Stimulated activated CD8-positive, alpha-beta memory T cell treated with anti-CD3 and anti-CD28 coated beads, Interleukin-12 subunit alpha, Interleukin-12 subunit beta, amount 100 ng/mL, for 24 hours (primary cell): ENCODE results near the gene ISOC1.

Source experiments
- DNase-seq: peaks from one replicate; pipeline ENCODE4 v3.0.0-alpha.2; 2020; ENCODE audit errors: extremely low read depth

Gene ISOC1

DNA sequence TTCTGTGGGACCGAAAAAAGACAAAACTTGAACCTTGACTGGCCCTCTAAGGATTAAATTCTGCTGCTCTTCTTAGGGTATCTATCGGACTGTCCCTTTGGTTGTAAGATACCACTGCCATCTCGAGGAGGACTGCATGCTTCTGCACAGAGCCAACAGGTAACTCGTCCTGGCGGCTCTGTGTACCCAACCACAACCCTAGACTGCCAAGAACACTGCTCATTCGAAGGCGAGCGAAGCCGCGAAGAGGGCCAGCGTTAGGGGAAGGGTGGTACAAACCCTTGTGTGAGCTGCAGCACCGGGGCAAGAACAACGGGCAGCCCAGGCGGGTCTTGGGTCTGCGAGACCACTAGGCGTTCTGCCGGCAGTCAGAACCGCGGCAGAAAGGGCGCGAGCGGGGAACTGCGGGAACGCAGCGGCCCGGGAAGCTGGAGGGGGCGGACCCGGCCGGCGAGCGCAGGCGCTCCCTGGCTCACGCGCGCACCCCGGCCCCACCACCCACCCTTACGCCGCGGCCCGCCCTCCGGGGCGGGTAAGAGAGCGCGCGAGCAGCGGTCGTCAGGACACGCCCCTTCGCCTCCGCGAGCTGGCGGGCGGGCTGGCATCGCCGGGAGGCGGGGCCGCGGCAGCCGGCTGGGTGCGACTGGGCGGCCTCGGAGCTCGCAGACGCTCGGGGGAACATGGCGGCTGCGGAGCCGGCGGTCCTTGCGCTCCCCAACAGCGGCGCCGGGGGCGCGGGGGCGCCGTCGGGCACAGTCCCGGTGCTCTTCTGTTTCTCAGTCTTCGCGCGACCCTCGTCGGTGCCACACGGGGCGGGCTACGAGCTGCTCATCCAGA is at the start of gene ISOC1:
Gene ISOC1 (plus strand): TSS at position 663 of the 837 bp plus-strand sequence. CDS start 18 bp downstream, at position 681.
- peak; percentile 87 for DNase-seq

DNA sequence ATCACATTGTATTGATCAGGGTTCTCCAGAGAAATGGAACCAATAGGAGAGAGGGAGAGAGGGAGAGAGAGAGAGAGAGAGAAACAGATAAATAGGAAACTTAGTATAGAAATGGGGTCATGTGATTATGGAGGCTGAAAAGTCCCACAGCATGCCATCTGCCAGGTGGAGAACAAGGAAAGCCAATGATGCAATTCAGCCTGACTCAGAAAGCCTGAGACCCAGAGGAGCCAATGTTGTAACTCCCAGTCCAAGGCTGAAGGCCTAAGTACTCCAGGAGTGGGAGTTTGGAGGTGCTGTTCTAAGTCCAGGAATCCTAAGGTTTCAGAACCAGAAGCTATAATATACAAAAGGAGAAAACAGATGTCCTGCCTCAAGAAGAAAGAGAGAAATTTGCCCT is 48.4 kb upstream of the ISOC1 start:
- DNase-seq = no peak

DNA sequence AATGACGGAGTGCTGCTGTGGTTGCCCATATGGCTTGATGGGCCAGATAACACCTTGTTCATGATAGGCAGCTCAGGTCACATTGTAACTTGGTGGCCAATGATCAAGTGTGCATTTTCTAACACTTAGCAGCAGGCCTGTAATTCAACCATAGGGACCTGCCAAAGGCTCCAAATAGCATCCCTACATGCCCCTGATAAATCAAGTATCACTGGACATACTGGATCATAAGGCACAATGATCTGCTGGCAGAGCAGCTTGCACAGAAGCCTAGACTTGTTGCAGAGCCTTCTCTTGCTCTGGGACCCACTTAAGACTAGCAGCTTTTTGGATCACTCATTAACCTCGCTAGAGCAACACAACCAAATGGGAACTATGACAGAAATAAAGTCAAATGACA is 46.0 kb upstream of the ISOC1 start:
- no peak for DNase-seq

DNA sequence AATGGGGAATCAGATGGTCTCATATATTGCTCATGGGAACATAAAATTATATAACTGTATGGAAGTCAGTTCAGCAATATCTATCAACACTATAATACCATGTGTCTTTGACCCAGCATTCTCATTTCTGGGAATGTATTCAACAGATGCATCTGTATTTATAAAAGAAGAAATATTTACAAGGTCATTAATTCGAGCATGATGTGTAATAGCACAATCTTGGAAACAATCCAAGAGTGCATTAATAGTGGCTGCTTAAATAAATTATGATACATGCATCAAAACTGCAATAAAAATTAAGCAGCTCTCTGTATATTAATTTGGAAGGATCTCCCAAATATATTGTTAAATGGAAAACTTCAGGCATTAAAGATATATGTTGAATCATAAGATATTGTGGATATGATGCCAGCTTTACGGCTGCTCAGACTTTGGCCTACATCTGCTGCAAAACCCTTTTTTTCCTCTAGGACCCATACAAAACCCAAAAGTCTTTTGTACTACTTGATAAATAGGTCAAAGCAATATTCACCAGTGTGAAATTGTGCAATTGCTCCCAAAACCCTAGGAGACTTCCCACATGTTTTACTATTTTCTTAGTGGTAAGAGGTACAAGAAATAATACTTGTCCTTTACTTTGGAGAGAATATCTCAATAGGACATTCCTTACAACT is 45.3 kb upstream of the ISOC1 start:
- DNase-seq = no peak

DNA sequence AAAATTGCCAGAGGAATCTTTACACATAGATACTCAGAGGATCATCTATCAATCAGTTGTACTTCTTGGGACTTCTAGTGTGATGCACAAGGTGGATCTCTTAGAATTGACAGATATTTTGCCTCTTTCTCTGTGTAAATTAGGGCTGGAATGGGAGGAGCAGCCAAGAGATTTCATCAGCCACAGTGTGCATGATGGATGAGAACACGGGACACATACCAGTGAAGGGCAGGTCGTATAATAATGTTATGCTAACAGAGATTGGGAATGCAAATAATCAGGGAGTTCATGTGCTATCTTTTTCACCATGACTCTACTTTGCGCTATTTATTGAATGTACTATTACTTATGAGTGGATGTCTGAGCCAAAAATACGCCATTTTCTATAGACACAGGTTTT is 43.3 kb upstream of the ISOC1 start:
- no peak for DNase-seq

DNA sequence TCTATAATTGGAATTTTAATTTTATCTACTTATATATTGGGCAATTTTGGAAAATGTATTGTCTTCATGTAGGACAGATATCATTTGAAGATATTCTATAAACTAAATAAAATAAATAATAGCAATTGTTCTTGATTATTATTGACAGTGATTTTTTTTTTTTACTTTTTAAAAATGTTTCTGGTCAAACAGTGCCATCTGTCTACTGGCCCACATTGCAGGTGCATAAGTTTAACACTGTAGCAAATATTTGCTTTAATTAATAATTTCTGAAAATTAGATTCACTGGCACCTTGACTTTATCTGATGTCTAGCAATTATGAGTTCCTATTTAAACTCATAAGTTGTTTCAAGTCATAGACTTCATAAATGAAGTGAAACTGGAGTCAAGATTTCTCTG is 41.1 kb upstream of the ISOC1 start:
- no peak for DNase-seq

DNA sequence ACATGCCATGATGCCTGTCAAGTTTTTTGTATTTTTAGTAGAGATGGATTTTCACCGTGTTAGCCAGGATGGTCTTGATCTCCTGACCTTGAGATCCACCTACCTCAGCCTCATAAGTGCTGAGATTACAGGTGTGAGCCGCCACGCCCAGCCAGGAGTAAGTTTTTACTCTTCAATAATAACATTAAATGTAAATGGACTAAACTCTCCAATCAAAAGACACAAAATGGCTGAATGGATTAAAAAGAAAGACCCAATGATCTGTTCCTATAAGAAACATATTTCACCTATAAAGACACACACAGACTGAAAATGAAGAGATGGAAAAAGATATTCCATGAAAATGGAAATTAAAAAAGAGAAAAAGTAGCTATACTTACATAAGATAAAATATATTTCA is 37.2 kb upstream of the ISOC1 start:
- DNase-seq = no peak

DNA sequence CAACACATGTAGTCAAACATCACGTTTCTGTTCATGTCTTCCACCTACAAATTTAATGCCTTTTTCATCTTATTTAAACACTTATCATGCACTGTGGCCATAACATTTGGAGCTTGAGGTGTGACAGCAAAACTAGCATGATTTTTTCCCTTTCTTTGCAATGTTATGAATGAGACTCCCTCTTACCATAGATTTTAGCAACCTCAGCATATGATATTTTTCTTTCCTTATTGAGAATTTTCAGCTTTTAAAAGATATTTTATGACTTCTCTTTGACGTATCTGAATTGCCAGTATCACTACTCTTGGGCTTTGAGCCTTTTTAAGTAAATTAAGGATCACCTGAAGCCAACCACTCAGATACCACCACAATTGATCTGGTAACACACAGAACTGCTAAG is 32.7 kb upstream of the ISOC1 start:
- DNase-seq = no peak

DNA sequence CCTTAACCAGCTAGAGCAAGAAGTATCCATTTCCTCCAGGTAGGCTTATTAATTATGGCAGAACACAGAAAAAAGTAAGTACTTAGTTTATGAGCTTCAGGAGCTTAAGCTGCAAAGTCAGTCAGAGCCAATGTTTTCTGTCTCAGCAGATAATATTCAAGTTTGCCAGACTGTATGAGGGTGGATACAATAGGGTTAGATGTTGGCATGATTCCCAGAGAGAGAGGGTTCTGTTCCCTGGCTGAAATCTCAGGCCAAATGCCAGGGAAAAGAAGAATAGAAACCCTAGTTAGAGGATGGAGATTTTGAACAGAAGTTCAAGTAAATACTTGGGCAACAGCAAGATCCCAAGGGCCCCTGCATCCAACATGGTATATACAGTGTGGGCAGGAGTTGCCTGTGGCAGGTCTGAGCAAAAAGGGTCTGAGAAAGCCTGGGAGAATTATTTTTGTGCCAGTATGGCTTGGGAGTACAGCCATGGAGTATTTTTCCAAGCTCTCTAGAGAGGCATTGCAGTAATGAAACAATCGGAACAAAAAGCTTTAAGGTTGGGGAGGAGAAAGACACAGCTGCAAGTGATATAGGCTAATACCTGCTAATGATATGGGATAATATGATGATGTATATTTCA is 31.0 kb upstream of the ISOC1 start:
- DNase-seq = no peak

DNA sequence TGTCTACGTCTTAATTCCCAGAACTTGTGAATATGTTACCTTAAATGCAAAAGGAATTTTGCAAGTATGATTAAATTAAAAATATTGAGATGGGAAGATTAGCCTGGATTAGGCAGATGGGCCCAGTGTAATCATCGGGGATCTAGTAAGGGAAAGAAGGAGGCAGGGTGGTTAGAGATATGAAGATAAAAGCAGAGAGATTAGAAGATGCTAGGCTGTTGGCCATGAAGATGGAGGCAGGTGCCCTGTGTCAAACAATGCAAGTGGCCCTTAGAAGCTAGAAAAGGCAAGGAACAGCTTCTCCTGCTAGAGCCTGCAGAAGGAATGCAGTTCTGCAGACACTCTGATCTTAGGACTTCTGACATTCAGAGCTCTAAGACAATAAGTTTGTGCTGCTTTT is 28.8 kb upstream of the ISOC1 start:
- DNase-seq = no peak

DNA sequence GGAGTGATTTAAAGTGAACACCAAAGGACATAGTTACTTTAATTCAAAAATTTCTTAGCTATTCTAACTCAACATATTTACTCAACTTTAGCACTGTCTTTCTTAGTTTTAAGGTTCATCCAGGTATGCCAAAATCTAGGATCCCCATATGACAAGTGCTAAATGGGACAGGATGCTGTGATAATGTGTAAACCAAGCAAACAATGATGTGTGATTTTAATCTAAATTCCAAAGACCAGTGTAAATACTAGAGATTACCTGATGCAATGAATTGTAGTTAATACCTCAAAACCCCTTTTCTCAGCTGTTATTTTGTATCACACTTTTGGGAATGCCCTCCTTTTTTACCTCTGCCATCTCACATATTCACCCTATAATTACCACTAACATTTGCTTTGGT is 26.8 kb upstream of the ISOC1 start:
- DNase-seq = no peak

DNA sequence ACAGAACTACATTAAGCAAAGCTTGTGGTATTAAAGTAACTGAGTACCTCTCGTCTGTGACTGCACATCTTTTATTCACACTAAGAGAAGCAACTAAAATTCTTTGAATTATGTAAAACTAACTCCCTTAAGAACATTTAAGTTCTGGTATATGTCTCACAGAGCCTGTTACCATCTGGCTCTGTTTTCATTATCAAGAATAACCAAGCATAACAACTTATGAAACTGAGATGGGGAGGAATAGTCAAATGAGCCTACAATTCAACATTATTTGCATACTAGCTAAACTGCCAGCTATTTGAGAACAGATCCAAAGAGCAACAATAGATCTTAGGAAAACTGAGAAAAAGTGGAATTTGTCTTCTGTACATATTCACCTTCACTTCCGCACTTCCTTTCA is 25.3 kb upstream of the ISOC1 start:
- no peak for DNase-seq

DNA sequence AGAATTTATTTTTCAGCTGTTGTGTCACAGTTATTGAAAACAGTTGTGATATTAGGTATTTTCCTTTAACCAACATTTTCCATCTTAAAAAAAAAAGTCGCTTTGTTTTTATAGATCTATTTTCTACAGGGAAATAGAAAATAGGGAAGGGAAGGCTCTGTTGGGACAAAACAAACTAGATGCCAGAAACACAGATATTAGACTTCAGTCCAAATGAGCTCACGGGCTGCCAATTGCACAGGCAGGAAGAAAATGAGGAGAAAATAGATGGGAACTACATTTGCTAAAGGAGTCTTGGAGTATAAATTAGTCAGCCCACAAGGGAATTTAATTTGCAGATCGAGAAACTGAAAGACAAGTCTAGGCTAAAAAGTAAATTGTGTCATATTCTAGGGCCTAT is 21.4 kb upstream of the ISOC1 start:
- no peak for DNase-seq

DNA sequence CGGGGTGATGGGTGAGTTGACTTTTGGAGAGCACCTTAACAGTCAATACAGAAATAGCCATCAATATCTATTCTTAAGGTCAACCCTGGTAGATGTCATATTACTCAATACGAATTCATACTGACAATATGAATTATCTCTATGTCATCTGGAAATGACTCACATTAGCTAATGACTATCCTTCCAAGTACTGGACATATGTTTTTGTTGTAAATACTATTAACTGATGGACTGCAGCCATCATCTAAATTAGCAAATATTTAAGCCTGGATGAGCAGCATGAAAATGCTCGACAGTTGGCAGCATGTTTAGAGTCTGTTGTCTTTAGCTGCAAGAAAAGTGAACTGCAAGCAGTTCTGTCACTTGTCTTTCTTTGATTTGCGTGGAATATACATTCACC is 19.6 kb upstream of the ISOC1 start:
- no peak for DNase-seq

DNA sequence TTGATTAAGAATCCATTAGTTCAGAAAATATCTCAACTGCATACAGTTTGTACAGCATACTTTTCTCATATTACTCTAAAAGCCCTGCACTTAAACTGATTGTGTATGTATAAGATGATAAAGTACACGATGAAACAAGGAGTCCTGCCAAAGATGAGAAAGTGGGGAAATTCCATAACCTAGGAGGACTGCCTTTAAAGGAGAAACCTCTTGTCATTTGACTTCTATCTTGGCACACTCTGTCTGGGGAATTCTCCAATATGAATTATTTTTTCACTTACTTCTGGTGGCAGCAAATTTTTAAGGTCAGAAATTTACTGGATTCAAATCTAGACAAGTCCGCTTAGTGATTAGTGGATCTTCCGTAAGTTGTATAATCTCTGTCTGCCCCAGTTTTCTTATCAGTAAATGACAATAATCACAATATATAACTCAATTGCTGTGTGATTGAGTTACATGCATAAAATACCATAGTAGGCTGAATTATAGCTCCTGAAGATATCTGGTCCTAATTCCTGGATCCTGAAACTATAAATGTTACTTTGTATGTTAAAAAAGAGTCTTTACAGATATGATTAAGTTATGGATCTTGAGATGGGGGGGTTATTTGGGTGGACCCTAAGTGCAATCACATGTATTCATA is 17.0 kb upstream of the ISOC1 start:
- DNase-seq = no peak

DNA sequence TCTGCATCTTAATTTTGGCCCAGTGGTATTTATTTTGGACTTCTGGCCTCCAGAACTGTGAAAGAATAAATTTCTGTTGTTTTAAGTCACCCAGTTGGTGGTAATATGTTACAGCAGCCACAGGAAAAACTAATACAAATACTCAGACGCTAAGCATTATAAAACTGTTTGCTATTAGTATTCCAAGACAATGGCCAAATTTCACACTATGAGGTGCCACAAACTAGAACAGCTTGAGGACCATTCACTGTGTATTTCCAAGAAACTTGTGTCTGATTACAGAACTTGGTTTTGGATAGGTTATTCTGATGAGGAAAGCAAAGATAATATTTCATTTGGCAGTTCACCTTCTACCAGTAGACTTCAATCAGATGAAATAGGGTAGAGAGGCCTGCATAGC is 16.3 kb upstream of the ISOC1 start:
- DNase-seq = no peak

DNA sequence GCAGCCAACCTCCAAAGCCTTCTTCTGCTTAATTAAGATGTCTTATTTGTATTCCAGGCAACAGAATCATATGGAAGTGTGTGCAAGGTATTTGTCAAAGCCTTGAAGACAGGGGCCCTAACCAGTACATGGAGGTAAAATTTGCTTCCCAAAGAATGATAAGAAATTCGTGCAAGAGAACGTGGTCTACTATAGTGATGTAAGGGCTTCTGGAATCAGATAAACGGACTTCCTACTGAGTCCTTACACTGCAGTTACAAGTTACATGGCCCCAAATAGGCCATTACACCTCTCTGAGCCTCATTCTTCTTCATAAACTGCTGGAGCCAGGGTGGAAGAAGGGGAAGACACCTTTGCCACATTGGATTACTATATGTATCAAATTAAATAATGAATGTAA is 15.9 kb upstream of the ISOC1 start:
- DNase-seq = no peak

DNA sequence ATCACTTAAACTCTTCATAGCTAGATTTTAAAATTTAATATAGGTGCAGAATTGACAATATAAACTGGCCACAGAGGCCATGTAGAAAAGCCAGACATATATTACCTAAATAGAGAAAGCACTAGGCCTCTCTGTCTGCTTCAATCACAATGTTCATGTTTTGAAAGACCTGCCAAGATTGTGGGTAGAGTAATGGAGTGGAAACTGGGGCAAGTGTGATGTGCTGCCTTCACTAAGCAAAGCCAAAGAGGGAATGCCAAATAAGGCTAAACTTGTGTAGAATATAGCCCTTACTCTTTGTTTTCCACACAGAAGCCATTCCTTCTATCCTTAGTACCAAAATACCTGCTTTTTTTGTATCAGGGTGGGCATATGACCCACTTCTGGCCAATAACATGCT is 15.1 kb upstream of the ISOC1 start:
- DNase-seq = no peak

DNA sequence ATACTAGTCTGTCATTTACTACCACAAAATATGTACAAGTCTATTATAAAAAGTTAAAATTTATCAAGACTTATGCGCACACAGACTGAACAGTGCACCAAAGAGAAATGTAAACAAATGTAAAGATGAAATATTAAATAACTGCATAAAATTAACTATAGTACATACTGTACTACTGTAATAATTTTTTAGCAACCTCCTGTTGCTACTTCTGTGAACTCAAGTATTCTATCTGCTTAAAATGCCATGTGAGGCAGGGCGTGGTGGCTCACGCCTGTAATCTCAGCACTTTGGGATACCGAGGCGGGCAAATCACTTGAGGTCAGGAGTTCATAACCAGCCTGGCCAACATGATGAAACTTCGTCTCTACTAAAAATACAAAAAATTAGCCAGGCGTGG is 13.8 kb upstream of the ISOC1 start:
- DNase-seq = no peak

DNA sequence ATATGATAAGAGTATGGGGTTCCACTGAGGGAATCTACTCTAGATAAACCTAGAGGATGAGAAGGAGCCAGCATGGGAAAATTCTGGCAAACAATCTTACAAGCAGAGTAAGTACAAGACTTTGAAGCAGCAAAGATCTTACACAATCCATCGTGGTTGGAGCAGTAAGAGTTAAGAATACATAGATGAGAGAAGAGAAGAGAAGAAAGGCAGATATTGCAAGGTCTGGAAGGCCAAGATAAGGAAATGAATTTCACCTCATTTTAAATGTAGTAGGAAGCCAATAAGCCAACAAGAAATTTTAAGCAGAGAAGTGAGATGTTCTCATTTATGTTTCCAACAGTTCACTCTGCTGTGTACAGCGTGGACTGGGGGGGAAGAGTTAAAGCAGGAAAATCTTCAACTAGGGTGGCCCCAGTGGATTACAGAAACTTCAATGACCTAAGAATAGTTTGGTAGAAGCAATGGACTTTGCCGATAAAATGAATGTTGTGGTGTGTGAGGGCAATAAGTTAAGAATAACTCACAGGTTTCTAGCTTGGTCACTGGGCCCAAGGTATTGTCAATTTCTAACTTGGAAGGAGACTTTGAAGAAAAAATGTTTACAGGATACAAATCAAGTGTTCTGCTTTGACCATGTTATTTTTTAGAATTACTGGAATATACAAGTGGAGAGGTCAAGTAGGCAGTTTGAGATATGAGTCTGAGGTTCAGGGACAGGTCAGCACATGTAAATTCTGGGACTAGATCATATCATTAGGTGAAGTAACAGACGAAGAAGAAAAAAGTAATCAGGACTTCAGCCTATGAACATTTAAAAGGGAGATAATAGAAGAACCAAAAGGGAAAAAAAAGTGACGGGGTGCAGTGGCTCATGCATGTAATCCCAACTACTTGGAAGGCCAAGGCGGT is 12.1 kb upstream of the ISOC1 start:
- no peak for DNase-seq
